ENCODE results near the gene CABS1.

CABS1 gene

GRCh38 chr4:70334681-70335080 is at the start of gene CABS1:
TSS of gene CABS1 (plus strand) at chr4:70334981. CDS start at chr4:70335040, 59 bp downstream.
- no peak for DNase-seq

DNA sequence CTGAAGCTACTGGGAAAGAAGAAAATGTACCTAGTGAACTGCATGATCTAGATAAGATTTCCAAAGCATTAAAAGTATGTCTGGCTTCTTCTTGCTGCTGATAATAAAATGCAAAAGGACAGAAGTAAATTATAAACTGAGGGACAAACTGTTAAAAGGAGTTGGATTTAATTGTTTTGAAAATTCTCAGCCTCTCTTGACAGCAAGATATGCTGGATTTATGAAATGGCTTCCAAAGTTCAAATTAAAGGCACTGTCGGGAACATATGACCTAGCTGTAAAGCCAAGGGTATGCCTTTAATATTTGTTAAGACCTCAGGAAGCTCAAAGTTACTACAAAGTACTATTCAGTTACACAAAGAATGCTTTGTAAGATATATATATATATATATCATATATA is 46.1 kb upstream of the CABS1 start:
- DNase-seq, result no peak

- no peak for DNase-seq
These were observed 43.4 kb upstream of the CABS1 start for GRCh38 chr4:70291341-70291740.

DNA sequence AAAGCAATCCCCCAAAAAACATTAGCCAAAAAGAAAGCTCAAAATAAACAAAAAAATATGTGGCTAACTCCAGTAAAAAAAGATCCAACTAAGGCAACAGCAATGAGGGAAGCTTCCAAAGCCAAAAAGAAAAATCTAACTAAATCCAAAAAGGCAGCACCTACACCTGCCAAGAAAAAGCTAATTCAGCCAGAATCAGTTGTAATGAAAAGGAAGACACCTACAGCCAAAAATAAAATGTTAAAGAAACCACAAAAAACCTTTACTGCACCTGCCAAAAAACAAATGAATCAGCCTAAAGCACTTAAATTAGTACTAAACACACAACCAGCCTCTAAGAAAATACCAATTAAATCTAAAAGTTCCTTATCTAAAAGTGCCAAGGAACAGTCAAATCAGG is 37.2 kb upstream of the CABS1 start:
- no peak for DNase-seq

GRCh38 chr4:70298051-70298450 is 36.7 kb upstream of the CABS1 start:
- no peak for DNase-seq

- DNase-seq, result no peak
These were observed 35.1 kb upstream of the CABS1 start for GRCh38 chr4:70299643-70300042.

DNA sequence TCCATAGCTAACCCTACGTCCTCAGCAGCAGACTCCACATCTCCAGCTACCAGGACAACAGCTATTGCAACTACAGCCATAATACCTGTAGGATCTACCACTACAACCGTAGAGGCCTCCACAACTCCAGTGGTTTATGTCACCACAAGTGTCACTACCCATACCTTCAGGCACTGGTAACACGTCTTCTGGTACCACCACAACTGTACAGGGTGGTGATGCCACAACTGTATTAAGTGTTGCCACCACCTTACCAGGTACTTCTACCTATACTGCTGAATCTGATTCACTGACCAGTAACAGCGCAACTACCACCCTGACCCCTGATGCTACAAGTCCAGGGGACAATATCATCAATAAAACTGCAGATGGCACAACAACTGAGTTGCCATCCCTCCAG is 34.6 kb upstream of the CABS1 start:
- no peak for DNase-seq

DNA sequence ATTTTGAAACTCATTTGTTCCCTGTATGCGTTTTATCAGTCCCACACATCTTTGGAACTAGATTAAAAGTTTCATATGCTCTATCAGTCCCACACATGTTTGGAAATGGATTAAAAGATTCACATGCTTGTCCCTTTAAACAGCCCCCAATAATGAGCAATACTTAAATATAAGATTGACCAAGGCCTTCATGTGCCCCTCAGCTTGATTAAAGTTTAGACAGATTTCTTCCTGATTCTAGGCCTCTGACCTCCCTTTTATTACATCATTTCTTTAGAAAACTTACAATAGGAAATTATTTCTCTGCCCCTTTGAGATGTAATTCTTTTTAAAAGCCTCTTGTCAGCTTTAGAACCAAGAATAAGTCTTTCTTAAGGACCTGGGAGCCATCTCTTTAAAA is 31.7 kb upstream of the CABS1 start:
- DNase-seq, result no peak

DNA sequence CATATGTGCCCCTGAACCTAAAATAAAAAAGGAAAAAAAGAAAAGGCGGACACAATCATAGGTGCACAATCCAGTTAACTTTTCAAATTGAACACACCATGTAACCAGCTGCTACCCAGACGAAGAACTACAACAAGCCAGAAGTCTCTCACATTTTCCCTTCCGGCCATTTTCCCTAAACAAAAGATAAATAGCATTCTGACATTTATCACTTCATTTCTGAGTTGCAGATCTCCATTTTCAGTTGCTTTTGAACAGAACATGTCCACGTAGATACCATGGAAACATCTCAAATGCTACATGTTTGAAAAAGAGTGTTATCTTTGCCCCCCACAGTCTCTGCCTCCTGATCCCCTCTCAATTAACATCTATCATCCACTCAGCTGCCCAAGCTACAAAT is 29.2 kb upstream of the CABS1 start:
- DNase-seq, result no peak

DNA sequence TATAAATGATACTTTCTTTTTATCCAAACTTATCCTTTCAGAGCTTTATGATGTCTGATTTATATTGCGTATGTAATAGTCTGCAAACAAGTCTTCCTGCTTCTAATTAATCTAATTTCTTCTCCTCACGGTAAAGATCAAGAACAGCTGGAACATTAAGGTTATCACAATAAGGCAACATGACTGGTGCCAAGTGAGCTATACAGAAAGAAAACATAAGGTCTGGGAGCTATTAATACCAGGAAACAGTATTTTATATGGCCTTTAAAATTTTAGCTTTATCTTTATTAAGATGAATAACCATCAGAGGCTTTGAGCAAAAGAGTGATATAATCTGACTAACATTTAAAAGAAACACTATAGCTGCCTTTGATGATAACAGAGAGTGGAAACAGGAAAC is 28.7 kb upstream of the CABS1 start:
- no peak for DNase-seq

DNA sequence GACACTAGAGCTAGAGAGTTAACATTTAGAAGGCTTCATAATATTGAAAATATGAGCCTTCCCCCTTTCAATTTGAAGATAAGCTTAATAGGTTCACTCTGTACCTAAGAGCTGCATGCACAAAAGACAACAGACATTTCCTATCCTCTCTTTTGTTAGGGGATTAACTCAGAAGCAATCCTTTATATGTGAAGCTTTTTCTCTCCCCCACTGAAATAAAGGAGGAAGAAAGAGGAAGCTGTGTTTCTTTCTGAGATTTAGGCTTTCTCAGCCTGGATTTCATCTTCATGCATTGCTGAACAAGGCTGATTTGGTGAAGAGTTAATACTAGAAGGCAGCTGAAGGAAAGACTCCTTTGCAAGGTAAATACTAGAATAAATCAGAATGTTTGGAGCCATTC is 21.0 kb upstream of the CABS1 start:
- DNase-seq, result no peak

GRCh38 chr4:70315928-70316327 is 18.9 kb upstream of the CABS1 start:
- DNase-seq, result no peak

DNA sequence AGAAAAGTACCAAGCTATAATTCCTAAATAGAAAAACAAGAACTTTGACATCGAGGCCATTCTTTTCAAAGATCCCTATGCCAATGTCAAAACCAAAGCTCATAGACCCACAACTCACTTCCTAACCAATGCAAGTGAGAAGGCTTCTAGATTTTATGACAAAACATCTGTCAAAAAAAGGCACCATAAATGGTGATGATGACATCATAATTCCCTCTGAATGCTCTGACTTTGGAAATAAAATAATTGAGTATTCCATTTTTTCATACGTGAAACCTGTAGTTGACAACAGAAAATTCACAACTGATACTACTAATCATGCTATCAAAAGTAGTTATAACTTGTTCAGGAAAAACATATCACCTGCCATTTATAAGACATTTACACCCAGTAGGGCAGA is 8.7 kb upstream of the CABS1 start:
- no peak for DNase-seq

DNA sequence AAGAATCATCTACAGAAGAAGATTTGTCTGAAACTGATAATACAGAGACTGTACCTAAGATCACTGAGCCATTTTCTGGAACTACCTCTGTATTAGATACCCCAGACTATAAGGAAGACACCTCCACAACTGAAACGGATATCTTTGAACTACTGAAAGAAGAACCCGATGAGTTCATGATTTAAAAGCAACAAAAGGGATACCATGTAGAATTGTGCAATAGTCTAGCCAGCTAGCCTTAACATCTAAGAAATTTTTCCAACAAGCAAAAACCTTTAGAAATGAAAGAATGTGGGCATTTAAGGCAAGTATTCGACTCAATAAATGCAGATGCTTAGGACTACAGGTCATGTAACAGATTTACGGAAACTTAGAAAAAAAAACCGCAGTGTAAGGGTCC is 1.3 kb downstream of the CABS1 start:
- DNase-seq, result no peak

- no peak for DNase-seq
These were observed 3.2 kb downstream of the CABS1 start for GRCh38 chr4:70337886-70338420.

- no peak for DNase-seq
These were observed 21.4 kb downstream of the CABS1 start for GRCh38 chr4:70356185-70356584.

DNA sequence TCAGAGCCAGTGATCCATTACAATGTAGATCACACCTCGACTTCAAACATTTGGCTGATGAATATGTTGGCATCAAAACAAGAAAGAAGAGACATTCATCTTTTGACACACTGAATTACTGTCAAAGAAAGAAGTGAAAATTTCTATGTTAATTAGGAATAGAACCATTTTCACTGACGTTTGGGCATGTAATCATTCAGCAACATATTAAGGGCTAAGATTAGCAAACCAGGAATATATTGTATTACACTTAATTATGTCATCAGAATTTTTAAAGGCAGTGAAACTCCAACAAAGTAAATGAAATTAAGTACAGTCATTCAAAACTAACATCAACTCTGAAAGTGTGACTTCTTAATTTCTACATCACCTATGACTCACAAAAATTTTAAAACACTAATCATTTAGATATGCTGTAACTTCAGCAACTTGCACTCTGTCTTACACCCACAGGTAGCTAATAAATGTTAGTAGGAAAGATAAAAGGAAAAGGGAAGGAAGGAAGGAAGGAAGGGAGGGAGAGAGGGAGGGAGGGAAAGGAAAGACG is 24.4 kb downstream of the CABS1 start:
- no peak for DNase-seq

- DNase-seq, result no peak
These were observed 25.7 kb downstream of the CABS1 start, which contains the start of gene SMR3A for GRCh38 chr4:70360460-70360859. TSS of gene SMR3A (plus strand) at chr4:70360760. CDS start at chr4:70362116, 1,356 bp downstream.

GRCh38 chr4:70364002-70364401 is 29.2 kb downstream of the CABS1 start:
- no peak for DNase-seq

GRCh38 chr4:70365479-70365878 is 30.7 kb downstream of the CABS1 start:
- DNase-seq, result no peak

GRCh38 chr4:70367813-70368212 is 33.0 kb downstream of the CABS1 start:
- DNase-seq, result no peak

DNA sequence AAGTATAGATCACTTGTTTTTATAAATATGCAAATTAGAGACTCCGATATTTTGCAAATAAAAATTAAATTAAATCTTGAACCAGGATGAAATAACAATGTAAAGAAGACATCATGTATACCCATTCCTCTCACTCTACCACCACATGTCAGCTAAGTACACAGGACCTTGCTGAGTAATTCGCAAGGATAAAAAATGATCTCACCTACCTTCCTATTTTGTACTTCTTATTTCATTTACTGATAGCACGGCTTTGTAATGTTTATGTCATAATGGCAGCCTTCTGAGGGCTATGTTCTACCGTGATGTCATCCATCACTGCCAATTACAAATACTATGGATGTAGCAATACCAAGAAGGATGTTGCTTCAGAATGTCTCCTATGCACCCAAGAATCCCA is 37.2 kb downstream of the CABS1 start:
- no peak for DNase-seq

DNA sequence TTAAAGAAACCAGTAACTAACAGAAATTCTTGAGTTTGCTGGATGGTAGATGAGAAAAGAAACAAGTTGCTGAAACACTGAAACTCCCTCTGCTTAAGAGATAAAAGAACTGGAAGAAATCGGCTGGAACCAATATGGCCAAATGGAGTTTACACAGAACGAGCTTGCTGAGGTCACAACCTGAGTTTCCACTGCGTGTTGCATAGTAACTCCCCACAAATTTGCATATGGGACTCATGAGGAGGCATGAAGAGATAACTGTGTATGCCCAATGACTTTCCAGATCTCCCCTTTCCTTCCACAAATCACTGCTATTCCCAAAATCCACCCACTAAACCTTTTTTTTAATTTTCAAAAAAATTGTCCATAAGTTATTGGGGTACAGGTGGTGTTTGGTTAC is 38.0 kb downstream of the CABS1 start:
- DNase-seq, result no peak

DNA sequence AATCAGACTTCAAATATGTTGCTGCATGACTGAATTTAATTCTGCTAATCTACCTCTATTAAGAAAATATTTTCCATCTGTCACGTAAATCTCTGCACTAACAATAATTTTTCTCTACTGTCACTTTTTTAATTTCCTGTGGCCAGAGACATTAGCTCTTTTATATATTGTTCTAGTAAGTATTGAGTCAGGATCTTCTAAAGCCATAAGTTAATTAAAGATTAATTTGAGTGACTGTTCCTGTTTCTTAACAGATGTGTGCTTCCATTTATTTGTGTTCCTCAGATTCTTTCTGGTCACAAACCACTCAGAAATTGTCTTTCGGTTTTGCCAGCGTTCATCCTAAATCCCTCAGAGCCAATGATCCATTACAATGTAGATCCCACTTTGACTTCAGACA is 45.8 kb downstream of the CABS1 start:
- no peak for DNase-seq

GRCh38 chr4:70382691-70383181 is 48.0 kb downstream of the CABS1 start, which contains the start of gene SMR3B:
TSS of gene SMR3B (plus strand) at chr4:70383131. CDS start at chr4:70384511, 1,380 bp downstream.
- DNase-seq, result no peak

Measured in CD4-positive, alpha-beta T cell treated with Interleukin-12 subunit alpha and Interleukin-12 subunit beta, for 1 hour (primary cell).